SH-SY5Y (cell line): ENCODE measurements around the gene PI4KB.

Source experiments
- GATA2 ChIP-seq: IDR thresholded peaks from 2 replicates; pipeline ENCODE4 v1.6.1; 2011; ENCODE audit warnings: mild to moderate bottlenecking, low read depth, low read length
- GATA3 ChIP-seq: IDR thresholded peaks from 2 replicates; pipeline ENCODE4 v1.6.1; 2011; ENCODE audit warnings: low read depth, mild to moderate bottlenecking, low read length, moderate library complexity

DNA sequence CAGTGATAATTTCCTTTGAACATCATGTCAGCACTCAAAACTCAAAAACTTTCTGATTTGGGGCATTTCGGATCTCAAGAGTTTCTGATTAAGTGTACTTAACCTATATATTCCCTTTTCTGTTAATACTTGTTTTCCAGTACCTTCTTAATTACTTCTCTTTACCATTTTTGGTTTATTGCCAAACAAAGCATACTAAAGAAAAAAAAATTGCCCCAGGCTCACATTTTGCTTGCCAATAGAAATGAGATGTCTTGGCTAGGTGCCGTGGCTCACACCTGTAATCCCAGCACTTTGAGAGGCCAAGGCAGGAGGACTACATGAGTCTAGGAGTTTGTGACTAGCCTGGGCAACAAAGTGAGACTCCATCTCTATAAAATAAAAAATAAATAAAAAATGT, 67.9 kb downstream of the PI4KB start:
- no peak for TF ChIP-seq GATA2
- TF ChIP-seq GATA3 = no peak
